Fibroblast of lung (primary cell): ENCODE data around the gene GRAMD4. TPM values are rescaled to one million over a fixed set of nuclear protein-coding genes. Genes with fewer than 3 reads are reported as not detected.

Experiments used
- DNase-seq, 2 donors: peaks; one replicate each; pipeline versions ENCODE4 v3.0.0 to v3.0.0-alpha.2; 2010; ENCODE audit warnings: low read depth in 2 of 2
- H2AFZ ChIP-seq: 2 replicates; pipeline ENCODE4 v1.5.1; 2012; ENCODE audit warnings: low read length, control low read depth, inconsistent platforms
- H3K27ac ChIP-seq: 2 replicates; pipeline ENCODE4 v1.5.1; 2011; ENCODE audit warnings: low read length, control low read depth; ENCODE audit not compliant: insufficient read depth
- H3K27me3 ChIP-seq: 2 replicates; pipeline ENCODE4 v1.5.1; 2011; ENCODE audit warnings: mild to moderate bottlenecking, low read length; ENCODE audit not compliant: control insufficient read depth, insufficient read depth
- H3K36me3 ChIP-seq: 2 replicates; pipeline ENCODE4 v1.5.1; 2011; ENCODE audit warnings: low read length; ENCODE audit not compliant: control insufficient read depth, insufficient read depth
- H3K4me1 ChIP-seq: 2 replicates; pipeline ENCODE4 v1.5.1; 2011; ENCODE audit warnings: low read length; ENCODE audit not compliant: control insufficient read depth, insufficient read depth; ENCODE audit errors: extremely low read depth
- H3K4me2 ChIP-seq: 2 replicates; pipeline ENCODE4 v1.5.1; 2011; ENCODE audit warnings: low read length, control low read depth; ENCODE audit not compliant: insufficient read depth; ENCODE audit errors: extremely low read depth
- H3K4me3 ChIP-seq, 4 experiments: fragments of 200-600 bp in 1 of 4; sonication (generic) in 1 of 4; replicated peaks in 1 of 4; 2 replicates each; pipeline ENCODE4 v1.5.1; 2011 to 2016; ENCODE audit warnings: low read length in 4 of 4, low read depth in 3 of 4, mild to moderate bottlenecking in 3 of 4, control low read depth in 2 of 4, inconsistent platforms in 1 of 4, mixed read lengths in 1 of 4; ENCODE audit not compliant: insufficient read depth in 1 of 4; ENCODE audit errors: control extremely low read depth in 1 of 4
- H3K79me2 ChIP-seq: 2 replicates; pipeline ENCODE4 v1.5.1; 2012; ENCODE audit warnings: mild to moderate bottlenecking, low read length, inconsistent platforms; ENCODE audit not compliant: control insufficient read depth, insufficient read depth
- H3K9ac ChIP-seq: 2 replicates; pipeline ENCODE4 v1.5.1; 2011; ENCODE audit warnings: mild to moderate bottlenecking, low read length, control low read depth; ENCODE audit not compliant: insufficient read depth
- H3K9me3 ChIP-seq: 2 replicates; pipeline ENCODE4 v1.5.1; 2012; ENCODE audit warnings: low read depth, low read length; ENCODE audit not compliant: control insufficient read depth, insufficient read depth
- H4K20me1 ChIP-seq: 2 replicates; pipeline ENCODE4 v1.5.1; 2011; ENCODE audit warnings: low read length; ENCODE audit not compliant: control insufficient read depth, insufficient read depth; ENCODE audit errors: extremely low read depth
- CTCF ChIP-seq, 2 donors: IDR thresholded peaks in 1 of 2; conservative IDR thresholded peaks in 1 of 2; 1 replicate in 1 of 2; 2 replicates in 1 of 2; pipeline ENCODE4 v1.5.1; 2011 to 2012; ENCODE audit warnings: low read length in 2 of 2, control low read depth in 1 of 2, inconsistent platforms in 1 of 2, low read depth in 1 of 2, mild to moderate bottlenecking in 1 of 2
- EZH2 ChIP-seq: IDR thresholded peaks from 2 replicates; pipeline ENCODE4 v1.5.1; 2012; ENCODE audit warnings: low read length, control low read depth, mild to moderate bottlenecking; ENCODE audit errors: missing control alignments
- polyA plus RNA-seq, 2 donors: library from polyadenylated mRNA; depleted of rRNA in 1 of 2; stranded (reverse) in 1 of 2; unstranded in 1 of 2; fragments of >200 nt; gene quantifications; 2 replicates each; pipeline ENCODE4 v1.2.1, GENCODE V29; 2011 to 2012; ENCODE audit warnings: missing spikeins in 1 of 2
- total RNA-seq: library from RNA; depleted of rRNA; stranded (reverse); fragments of >200 nt; gene quantifications from 2 replicates; pipeline ENCODE4 v1.2.1, GENCODE V29; 2014

Gene GRAMD4
- total and polyA plus RNA-seq, 2 donors (not counting 1 experiment from before 2014, with no cell fraction given): 7.5 to 37.3 TPM

GRCh38 chr22:46697811-46698515, 77.8 kb downstream of the GRAMD4 start:
- Histone ChIP-seq H3K27ac (no peak overlapping the region), H4K20me1 (no peaks in the 10 kb centered on the region), H3K9me3 (no peaks in the 10 kb centered on the region), H2AFZ (no peak overlapping the region), H3K4me3 (no peak overlapping the region), H3K27me3 (no peaks in the 10 kb centered on the region), H3K4me2 (no peak overlapping the region), H3K9ac (no peak overlapping the region), H3K4me1 (no peaks in the 10 kb centered on the region), H3K79me2 (no peaks in the 10 kb centered on the region), H3K36me3 (peaks cover 32% of the 10 kb centered on the region)
- TF ChIP-seq EZH2 (no peak), CTCF (conservative IDR thresholded peaks at IDR 0.05 in 1 of 2, IDR thresholded peaks at IDR 0.05 in 1 of 2; ENCODE audit: low read depth in 1 of 2, low read length in 2 of 2) (no peak)
- no peak for DNase-seq

- no peaks in the 10 kb centered on the region for H4K20me1 ChIP-seq
- no peak for DNase-seq
- H3K27ac ChIP-seq: no peak overlapping the region
- no peak overlapping the region for H3K4me3 ChIP-seq
- no peak overlapping the region for H3K4me2 ChIP-seq
- H3K9me3 ChIP-seq: no peaks in the 10 kb centered on the region
- H3K9ac ChIP-seq: no peak overlapping the region
- TF ChIP-seq CTCF (conservative IDR thresholded peaks at IDR 0.05 in 1 of 2, IDR thresholded peaks at IDR 0.05 in 1 of 2; ENCODE audit: low read depth in 1 of 2, low read length in 2 of 2): no peak
- TF ChIP-seq EZH2: no peak
- H3K79me2 ChIP-seq: no peaks in the 10 kb centered on the region
- no peaks in the 10 kb centered on the region for H3K4me1 ChIP-seq
- peaks cover 32% of the 10 kb centered on the region for H3K36me3 ChIP-seq
- H2AFZ ChIP-seq: no peak overlapping the region
- no peaks in the 10 kb centered on the region for H3K27me3 ChIP-seq
Observed at GRCh38 chr22:46699091-46699490, 78.9 kb downstream of the GRAMD4 start.

- Histone ChIP-seq H2AFZ (no peak overlapping the region), H3K36me3 (peaks cover 18% of the 10 kb centered on the region), H3K79me2 (no peaks in the 10 kb centered on the region), H3K4me3 (no peak overlapping the region), H3K9ac (no peak overlapping the region), H3K27ac (no peak overlapping the region), H3K27me3 (no peaks in the 10 kb centered on the region), H4K20me1 (no peaks in the 10 kb centered on the region), H3K4me1 (no peaks in the 10 kb centered on the region), H3K4me2 (no peak overlapping the region), H3K9me3 (no peaks in the 10 kb centered on the region)
- no peak for DNase-seq
- TF ChIP-seq EZH2 (no peak), CTCF (conservative IDR thresholded peaks at IDR 0.05 in 1 of 2, IDR thresholded peaks at IDR 0.05 in 1 of 2; ENCODE audit: low read depth in 1 of 2, low read length in 2 of 2) (no peak)
Observed at GRCh38 chr22:46701262-46701661, 81.1 kb downstream of the GRAMD4 start.
